ENCODE results near the gene STK32C.

DNA sequence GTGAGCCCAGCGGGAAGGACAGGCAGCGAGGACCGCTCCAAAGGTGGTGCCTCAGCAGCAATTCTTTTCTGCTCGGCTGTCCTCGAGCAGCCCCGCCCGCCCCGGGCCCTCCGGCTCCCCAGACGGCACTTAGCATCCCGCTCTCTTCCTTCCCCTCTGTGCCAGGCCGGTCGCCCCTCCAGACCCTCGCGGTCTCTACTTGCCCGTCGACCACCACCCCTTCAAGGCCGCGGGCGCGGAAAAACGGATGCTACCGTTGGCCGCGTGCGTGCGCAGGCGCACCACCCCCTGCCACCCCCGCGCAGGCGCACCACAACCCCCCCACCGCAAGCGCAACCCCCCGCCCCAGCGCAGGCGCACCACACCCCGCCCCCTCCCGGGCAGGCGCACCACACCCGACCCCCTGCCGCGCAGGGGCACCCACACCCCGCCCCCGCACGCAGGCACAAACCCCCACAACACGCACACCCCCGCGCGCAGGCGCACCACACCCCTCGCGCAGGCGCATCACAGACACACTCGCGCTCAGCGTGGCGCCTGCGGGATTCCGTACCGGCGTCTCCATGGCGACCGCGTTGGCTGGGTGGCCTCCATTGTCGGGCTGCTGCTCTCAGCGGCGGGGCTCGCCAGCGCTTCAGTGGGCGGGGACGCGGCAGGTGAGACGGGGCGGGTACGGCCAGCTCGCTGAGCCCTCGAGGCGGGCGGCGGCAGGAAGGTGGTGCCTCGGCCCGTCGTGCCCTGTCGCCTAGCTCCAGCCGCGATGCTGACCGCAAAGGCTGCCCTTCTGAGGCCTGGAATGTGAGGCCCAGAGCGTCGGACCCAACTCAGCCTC, 24.1 kb upstream of the STK32C start, which contains the start of gene LRRC27:
- TF ChIP-seq, protein P1, sequence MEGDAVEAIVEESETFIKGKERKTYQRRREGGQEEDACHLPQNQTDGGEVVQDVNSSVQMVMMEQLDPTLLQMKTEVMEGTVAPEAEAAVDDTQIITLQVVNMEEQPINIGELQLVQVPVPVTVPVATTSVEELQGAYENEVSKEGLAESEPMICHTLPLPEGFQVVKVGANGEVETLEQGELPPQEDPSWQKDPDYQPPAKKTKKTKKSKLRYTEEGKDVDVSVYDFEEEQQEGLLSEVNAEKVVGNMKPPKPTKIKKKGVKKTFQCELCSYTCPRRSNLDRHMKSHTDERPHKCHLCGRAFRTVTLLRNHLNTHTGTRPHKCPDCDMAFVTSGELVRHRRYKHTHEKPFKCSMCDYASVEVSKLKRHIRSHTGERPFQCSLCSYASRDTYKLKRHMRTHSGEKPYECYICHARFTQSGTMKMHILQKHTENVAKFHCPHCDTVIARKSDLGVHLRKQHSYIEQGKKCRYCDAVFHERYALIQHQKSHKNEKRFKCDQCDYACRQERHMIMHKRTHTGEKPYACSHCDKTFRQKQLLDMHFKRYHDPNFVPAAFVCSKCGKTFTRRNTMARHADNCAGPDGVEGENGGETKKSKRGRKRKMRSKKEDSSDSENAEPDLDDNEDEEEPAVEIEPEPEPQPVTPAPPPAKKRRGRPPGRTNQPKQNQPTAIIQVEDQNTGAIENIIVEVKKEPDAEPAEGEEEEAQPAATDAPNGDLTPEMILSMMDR (IDR thresholded peaks at IDR 0.05) = no peak
- no peak for TF ChIP-seq HDAC2 (IDR thresholded peaks at IDR 0.05)

Measured in A549 (cell line).